ENCODE data around the gene ZFYVE28.

Gene ZFYVE28

DNA sequence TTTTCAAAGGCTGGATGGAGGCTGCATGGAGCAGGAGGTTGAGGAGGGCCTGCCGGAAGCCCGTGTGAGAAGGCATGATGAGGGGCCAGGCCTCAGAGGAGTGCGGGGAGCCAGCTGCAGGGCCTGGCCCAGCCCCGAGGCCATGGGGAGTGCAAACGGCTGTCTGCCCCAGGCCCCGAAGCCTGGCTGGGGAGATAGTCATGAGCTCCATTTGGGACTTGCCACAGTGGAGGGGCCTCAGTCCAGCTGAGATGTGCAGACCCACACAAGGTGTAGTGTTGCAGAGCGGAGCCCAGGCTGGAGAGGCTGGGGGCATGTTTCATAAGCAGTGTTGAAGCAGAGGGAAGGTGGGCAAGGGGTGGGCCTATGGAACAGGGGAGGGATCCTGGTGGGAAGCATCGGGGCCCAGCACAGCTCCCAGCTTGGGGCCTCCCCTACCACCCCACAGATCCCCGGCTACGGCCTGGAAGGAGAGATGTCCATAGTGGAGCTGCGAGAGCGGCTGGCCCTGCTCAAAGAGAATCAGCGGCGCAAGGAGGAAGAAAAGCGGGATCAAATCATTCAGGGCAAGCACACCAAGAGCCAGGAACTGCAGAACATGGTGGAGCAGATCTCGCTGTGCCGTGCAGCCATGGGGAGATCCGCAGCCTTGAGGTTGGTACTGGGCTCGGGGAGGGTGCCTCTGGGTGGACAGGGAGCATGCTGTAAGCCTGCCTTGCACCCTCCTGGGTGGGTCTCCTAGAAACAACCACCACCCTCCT lies 41.3 kb upstream of the ZFYVE28 start:
- H3K27ac ChIP-seq: no peak overlapping the region
- TF ChIP-seq, protein P1, sequence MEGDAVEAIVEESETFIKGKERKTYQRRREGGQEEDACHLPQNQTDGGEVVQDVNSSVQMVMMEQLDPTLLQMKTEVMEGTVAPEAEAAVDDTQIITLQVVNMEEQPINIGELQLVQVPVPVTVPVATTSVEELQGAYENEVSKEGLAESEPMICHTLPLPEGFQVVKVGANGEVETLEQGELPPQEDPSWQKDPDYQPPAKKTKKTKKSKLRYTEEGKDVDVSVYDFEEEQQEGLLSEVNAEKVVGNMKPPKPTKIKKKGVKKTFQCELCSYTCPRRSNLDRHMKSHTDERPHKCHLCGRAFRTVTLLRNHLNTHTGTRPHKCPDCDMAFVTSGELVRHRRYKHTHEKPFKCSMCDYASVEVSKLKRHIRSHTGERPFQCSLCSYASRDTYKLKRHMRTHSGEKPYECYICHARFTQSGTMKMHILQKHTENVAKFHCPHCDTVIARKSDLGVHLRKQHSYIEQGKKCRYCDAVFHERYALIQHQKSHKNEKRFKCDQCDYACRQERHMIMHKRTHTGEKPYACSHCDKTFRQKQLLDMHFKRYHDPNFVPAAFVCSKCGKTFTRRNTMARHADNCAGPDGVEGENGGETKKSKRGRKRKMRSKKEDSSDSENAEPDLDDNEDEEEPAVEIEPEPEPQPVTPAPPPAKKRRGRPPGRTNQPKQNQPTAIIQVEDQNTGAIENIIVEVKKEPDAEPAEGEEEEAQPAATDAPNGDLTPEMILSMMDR (IDR thresholded peaks at IDR 0.05): no peak
- no peak for DNase-seq (ENCODE audit: low spot score)
- H3K4me3 ChIP-seq: no peak overlapping the region

DNA sequence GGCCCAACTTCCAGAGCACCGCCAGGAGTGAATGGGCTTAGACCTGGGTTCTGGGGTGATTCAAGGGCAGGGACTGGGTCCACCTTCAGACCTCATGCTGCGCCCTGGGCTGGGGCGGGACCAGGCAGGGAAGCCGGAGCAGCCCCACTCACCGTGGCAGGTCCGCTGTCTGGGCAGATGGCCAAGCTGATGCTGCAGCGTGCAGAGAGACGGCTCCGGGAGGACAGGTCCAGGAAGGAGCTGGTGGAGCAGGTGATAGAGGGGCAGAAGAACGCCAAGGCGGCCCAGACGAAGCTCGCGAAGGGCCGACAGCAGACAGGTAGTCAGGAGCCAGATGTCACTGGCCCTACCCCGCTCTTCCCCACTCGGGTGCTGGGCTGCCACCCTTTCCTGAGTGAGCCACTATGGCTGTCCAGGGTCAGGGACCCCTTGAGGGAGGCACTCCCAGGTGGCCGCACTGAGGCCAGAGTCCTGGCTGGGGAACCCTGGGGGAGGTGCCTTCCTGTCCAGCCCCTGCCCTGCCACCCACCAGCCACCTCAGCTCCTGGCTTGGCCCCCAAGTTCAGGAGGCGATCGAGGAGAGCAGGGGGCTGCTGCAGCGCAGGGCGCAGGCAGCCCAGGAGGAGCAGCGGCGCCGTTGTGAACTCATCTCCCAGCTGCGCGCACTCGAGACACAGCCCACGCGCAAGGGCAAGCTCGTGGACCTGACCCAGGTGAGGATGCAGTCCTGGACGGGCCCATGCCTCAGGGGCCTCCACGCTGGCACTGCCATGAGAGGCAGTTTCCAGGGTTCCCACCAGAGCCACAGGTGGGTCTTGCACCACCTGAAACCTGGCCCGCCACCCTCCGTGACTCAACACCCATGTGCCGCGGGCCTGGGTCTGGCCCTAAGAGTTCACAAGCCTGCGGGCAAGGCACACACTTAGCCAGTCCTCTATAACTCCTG lies 40.4 kb upstream of the ZFYVE28 start:
- DNase-seq (ENCODE audit: low spot score): no peak
- H3K4me3 ChIP-seq: no peak overlapping the region
- no peak overlapping the region for H3K27ac ChIP-seq
- TF ChIP-seq, protein P1 (IDR thresholded peaks at IDR 0.05): no peak

DNA sequence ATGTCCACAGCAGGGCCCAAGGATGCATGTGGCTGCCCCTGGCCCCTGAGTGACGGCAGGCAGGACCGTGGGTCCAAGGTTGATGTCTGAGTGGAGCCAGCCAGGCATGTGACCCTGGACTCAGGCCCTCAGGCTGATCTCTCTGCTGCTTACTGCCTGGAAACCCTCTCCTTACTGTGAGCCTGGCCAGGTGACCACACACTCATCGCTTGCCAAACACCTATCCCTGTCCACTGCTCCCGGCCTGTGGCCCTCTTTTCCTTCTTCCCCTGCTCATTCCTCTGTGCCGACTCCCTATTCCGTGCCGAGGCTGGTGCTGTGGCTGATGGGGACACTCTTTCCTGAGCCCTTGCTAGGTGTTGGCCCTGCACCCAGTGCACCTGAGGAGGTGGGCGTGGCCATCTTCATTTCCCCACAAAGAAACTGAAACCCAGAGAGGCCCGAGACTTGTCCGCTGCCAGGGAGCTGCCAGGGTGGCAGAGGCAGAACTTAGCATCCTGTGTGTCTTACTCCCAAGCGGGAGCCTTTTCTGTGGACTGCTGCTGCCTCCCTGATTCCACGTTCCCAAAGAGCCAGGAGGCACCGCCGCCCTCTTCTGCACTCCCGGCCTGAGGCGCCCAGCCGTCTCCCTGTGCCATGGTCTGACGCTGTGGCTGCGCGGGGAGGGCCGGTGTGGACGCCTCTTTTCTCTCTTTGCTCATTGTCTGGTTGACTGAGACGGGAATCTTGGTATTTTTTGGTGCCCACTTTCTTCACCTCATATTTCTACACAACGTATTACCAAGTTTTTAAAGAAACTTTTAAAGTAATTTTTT lies 39.2 kb upstream of the ZFYVE28 start:
- TF ChIP-seq, protein P1 (IDR thresholded peaks at IDR 0.05): no peak
- DNase-seq (ENCODE audit: low spot score): no peak
- H3K4me3 ChIP-seq: no peak overlapping the region
- no peak overlapping the region for H3K27ac ChIP-seq

DNA sequence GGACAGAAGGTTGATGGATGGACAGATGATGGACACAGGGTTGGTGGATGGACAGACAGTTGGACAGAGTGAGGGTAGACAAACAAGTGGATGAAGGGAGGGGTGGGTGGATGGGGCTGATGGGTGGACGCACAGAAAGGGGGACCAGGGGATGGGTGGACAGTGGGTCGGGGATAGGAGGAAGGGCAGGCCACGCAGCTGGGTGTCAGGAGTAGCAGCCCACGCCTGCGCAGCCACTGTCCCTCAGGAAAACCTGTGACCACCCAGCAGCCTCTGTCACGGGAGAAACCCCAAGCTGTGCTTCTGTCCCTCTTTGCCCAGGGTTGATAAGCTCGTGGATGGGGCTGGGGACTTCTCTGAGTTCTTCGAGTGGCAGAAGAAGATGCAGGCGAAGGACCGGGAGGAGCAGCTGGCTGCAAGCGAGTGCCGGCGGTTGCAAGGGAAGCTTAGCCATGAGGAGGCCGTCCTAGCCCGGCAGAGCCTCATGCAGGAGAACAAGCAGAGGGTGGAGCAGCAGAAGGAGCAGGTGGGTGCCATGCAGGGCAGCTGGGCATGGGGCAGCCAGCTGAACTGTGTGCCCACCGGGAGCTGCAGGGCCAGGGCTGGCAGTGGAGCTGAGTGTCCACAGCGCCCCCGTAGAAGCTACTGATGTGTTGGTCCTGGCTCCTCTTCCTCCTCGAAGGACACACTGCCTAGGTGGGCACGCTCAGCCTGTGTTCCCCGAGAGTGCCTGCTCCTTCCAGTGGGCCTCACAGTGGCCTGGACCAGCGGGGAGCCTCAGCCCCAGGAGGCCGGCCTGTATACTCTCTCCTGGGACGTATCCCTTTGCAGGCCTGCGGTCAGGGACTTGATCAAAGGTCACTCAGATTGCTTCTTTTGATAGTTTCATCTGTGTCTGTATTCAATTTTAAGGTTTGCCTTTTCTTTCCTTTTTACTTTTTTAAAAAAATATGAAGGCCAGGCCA lies 33.7 kb upstream of the ZFYVE28 start:
- TF ChIP-seq, protein P1 (IDR thresholded peaks at IDR 0.05): no peak
- Histone ChIP-seq H3K27ac (no peak overlapping the region), H3K4me3 (no peak overlapping the region)
- DNase-seq (ENCODE audit: low spot score): peak; percentile 68

DNA sequence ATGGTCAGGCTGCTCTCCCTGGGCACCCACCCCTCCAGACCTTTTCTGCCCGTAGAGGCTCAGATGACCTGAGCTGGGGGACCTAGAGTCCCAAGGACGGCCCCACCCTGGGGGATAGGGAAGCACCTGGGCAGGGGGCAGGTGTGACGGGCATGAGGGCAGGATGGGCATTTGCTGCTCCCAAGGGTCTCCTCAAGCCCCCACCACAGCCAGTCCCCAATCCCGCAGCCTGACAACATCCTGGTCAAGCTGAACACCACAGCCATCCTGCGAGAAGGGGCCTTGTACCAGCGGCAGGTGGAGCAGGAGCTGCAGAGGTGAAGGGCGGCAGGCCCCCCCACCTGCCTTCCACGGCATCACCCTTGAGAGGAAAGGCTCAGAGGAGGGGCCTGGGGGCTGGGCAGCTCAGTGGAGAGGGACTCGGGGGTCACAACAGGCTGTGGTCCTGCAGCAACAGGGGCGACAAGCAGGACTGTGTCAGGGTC lies 32.6 kb upstream of the ZFYVE28 start:
- TF ChIP-seq, protein P1 (IDR thresholded peaks at IDR 0.05): no peak
- DNase-seq (ENCODE audit: low spot score): peak; percentile 55
- no peak overlapping the region for H3K4me3 ChIP-seq
- H3K27ac ChIP-seq: no peak overlapping the region

Measured in coronary artery (tissue), 2 donors.